Measurements from ENCODE around the gene GPC6.

Gene GPC6

DNA sequence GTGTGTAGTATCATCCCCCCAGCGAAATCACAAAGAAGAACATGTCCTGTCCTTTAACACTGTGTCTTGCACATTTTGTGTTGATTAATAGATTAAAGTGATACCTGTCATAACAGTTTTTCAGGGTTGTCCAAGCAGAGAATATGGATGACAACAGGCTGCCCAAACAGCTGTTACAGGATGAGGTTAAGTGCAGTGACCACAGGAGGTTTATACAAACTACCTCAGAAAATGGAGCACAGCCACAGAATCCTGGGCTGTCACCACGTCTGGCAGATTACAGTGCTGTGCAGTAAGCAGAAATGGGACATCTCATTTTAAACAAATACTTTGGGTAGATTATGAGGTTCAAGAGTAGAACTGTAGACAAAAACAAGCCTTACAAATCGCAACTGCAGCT, 677.3 kb downstream of the GPC6 start:
- H3K27ac ChIP-seq (ENCODE audit: low read length) = no peak overlapping the region
- H3K9ac ChIP-seq (ENCODE audit: low read length) = no peak overlapping the region
- no peak for TF ChIP-seq EZH2phosphoT487 (IDR thresholded peaks at IDR 0.05; ENCODE audit: low read depth)
- TF ChIP-seq, protein P1, sequence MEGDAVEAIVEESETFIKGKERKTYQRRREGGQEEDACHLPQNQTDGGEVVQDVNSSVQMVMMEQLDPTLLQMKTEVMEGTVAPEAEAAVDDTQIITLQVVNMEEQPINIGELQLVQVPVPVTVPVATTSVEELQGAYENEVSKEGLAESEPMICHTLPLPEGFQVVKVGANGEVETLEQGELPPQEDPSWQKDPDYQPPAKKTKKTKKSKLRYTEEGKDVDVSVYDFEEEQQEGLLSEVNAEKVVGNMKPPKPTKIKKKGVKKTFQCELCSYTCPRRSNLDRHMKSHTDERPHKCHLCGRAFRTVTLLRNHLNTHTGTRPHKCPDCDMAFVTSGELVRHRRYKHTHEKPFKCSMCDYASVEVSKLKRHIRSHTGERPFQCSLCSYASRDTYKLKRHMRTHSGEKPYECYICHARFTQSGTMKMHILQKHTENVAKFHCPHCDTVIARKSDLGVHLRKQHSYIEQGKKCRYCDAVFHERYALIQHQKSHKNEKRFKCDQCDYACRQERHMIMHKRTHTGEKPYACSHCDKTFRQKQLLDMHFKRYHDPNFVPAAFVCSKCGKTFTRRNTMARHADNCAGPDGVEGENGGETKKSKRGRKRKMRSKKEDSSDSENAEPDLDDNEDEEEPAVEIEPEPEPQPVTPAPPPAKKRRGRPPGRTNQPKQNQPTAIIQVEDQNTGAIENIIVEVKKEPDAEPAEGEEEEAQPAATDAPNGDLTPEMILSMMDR (IDR thresholded peaks at IDR 0.05; ENCODE audit: low read depth, low read length) = no peak
- no peak overlapping the region for H2AFZ ChIP-seq (ENCODE audit: low read depth, low read length)
- no peaks in the 10 kb centered on the region for H4K20me1 ChIP-seq (ENCODE audit: insufficient read depth, low read length)
- H3K9me3 ChIP-seq (ENCODE audit: insufficient read depth, low read length) = no peaks in the 10 kb centered on the region
- H3K27me3 ChIP-seq (ENCODE audit: low read depth, low read length) = no peaks in the 10 kb centered on the region
- H3K36me3 ChIP-seq (replicated peaks; ENCODE audit: low read depth, low read length) = no peaks in the 10 kb centered on the region
- H3K4me1 ChIP-seq (ENCODE audit: low read length) = no peaks in the 10 kb centered on the region
- H3K4me2 ChIP-seq (ENCODE audit: low read length) = no peak overlapping the region
- no peaks in the 10 kb centered on the region for H3K79me2 ChIP-seq (ENCODE audit: low read length)
- H3K4me3 ChIP-seq (ENCODE audit: low read length) = no peak overlapping the region

DNA sequence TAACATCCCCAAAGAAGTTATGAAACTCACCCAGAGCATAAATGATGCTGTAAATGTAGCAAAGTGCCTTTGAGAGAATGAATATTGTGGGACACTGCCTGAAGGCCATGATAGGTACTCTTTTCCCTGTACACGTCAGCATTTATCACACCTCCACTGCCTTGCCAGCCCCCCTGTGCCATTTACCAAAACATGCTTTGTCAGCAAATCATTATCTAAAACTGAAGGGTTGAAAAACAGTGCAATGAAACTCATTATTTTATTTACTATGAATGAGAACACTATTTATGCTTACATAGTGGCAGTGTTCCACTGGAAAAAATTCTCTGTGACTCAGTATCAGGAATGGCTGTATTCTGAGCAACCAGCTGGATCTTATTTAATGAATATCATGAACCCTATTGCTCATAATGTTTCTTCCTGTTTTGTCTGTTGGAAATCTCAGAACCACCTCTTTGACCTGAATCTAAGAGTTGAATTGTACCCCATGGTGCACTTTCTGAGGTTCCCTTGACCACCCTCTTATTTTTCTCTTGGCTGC, 688.7 kb downstream of the GPC6 start:
- H3K27ac ChIP-seq (ENCODE audit: low read length) = no peak overlapping the region
- H3K4me1 ChIP-seq (ENCODE audit: low read length) = no peaks in the 10 kb centered on the region
- no peak for TF ChIP-seq EZH2phosphoT487 (IDR thresholded peaks at IDR 0.05; ENCODE audit: low read depth)
- TF ChIP-seq, protein P1 (IDR thresholded peaks at IDR 0.05; ENCODE audit: low read depth, low read length) = no peak
- no peaks in the 10 kb centered on the region for H3K36me3 ChIP-seq (replicated peaks; ENCODE audit: low read depth, low read length)
- H2AFZ ChIP-seq (ENCODE audit: low read depth, low read length) = no peak overlapping the region; the same call in 1 of the 2 replicates
- H3K79me2 ChIP-seq (ENCODE audit: low read length) = no peaks in the 10 kb centered on the region
- no peaks in the 10 kb centered on the region for H4K20me1 ChIP-seq (ENCODE audit: insufficient read depth, low read length)
- no peak overlapping the region for H3K4me3 ChIP-seq (ENCODE audit: low read length)
- no peak overlapping the region for H3K4me2 ChIP-seq (ENCODE audit: low read length)
- no peaks in the 10 kb centered on the region for H3K27me3 ChIP-seq (ENCODE audit: low read depth, low read length)
- no peak overlapping the region for H3K9ac ChIP-seq (ENCODE audit: low read length)
- H3K9me3 ChIP-seq (ENCODE audit: insufficient read depth, low read length) = peaks cover 4% of the 10 kb centered on the region; the same call in 1 of the 2 replicates

DNA sequence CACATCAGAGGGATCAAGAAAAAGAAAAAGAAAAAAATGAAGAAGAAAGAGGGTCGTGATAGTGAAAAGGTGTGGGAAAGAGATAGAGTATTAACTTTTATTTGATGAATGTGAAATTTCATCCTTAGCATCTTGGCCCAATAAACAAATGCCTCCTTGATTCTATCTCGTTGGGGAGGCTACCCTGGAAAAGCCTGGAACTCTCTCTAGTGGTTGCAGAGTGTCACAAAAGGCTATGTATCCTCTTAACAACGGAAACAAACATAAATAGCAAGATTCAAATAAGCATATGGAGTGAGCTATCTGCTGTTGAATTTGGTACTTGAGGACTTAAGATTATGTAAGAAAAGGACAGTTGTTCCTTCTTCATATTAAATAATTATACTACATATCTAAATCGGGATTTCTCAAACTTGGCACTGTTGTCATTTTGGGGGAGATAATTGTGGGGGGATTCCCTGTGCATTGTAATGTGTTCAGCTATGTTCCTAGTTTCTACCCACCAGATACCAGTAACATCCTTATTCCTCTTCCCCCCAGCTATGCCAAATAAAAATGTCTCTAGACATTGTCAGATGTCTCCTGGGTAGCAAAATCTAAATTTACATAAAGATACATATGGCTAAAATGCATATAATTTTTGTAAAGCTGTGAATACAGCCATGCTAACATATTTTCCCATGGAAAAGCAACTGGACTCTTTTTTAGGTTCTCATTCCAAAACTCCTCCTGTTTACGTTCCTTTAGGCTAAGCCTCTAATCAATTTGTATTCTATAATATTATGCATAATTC, 695.7 kb downstream of the GPC6 start:
- Histone ChIP-seq H3K9me3 (ENCODE audit: insufficient read depth, low read length) (no peaks in the 10 kb centered on the region), H3K27ac (ENCODE audit: low read length) (no peak overlapping the region), H3K9ac (ENCODE audit: low read length) (no peak overlapping the region), H4K20me1 (ENCODE audit: insufficient read depth, low read length) (no peaks in the 10 kb centered on the region), H2AFZ (ENCODE audit: low read depth, low read length) (no peak overlapping the region), H3K4me2 (ENCODE audit: low read length) (no peak overlapping the region), H3K36me3 (replicated peaks; ENCODE audit: low read depth, low read length) (no peaks in the 10 kb centered on the region), H3K4me1 (ENCODE audit: low read length) (peaks cover 1% of the 10 kb centered on the region; the same call in 1 of the 2 replicates), H3K27me3 (ENCODE audit: low read depth, low read length) (no peaks in the 10 kb centered on the region), H3K79me2 (ENCODE audit: low read length) (no peaks in the 10 kb centered on the region), H3K4me3 (ENCODE audit: low read length) (no peak overlapping the region)
- TF ChIP-seq EZH2phosphoT487 (IDR thresholded peaks at IDR 0.05; ENCODE audit: low read depth) = no peak
- TF ChIP-seq, protein P1 (IDR thresholded peaks at IDR 0.05; ENCODE audit: low read depth, low read length) = peak; percentile 12; the same call in 1 of the 2 replicates

DNA sequence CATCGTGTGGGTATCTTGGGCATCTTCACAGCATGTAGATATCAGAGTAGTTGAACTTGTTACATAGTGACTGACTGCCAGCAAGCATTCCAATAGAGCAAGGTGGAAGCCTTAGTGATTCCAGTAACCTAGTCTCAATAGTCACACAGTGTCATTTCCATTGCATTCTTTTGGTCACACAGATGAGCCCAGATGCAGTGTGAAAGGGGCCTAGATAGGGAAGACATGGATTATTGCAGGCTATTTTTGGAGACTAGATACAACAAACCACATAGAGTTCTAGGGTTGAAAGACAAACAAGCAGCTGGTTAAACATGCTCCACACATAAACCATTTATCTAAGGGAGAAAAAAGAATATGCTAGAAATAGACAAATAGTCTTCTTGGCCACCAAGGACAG, 699.4 kb downstream of the GPC6 start:
- no peaks in the 10 kb centered on the region for H3K79me2 ChIP-seq (ENCODE audit: low read length)
- no peak for TF ChIP-seq EZH2phosphoT487 (IDR thresholded peaks at IDR 0.05; ENCODE audit: low read depth)
- TF ChIP-seq, protein P1 (IDR thresholded peaks at IDR 0.05; ENCODE audit: low read depth, low read length) = no peak

More for the DNA sequence above, 699.4 kb downstream of the GPC6 start:
- Histone ChIP-seq H3K9me3 (ENCODE audit: insufficient read depth, low read length) (no peaks in the 10 kb centered on the region), H4K20me1 (ENCODE audit: insufficient read depth, low read length) (no peaks in the 10 kb centered on the region), H3K27ac (ENCODE audit: low read length) (no peak overlapping the region), H3K4me3 (ENCODE audit: low read length) (no peak overlapping the region), H3K4me2 (ENCODE audit: low read length) (no peak overlapping the region), H3K9ac (ENCODE audit: low read length) (no peak overlapping the region), H2AFZ (ENCODE audit: low read depth, low read length) (no peak overlapping the region), H3K27me3 (ENCODE audit: low read depth, low read length) (no peaks in the 10 kb centered on the region), H3K36me3 (replicated peaks; ENCODE audit: low read depth, low read length) (no peaks in the 10 kb centered on the region), H3K4me1 (ENCODE audit: low read length) (peaks cover 8% of the 10 kb centered on the region)
